CD4-positive, alpha-beta memory T cell (primary cell): Measurements from ENCODE around the gene ENPP1. TPM values are rescaled to one million over a fixed set of nuclear protein-coding genes. Genes with fewer than 3 reads are reported as not detected.

Experiments
- CTCF ChIA-PET: fragments of 350-600 bp; sonication (Branson Sonifier 250); formaldehyde crosslinking; loops from one replicate; lab custom pipeline; 2021; ENCODE audit warnings: inconsistent platforms; ENCODE audit not compliant: partially characterized antibody; lab: Charles Lee
- POLR2A ChIA-PET: fragments of 350-600 bp; sonication (Branson Sonifier 250); formaldehyde crosslinking; loops from one replicate; lab custom pipeline; 2021; ENCODE audit not compliant: partially characterized antibody; lab: Charles Lee
- DNase-seq, 5 donors: peaks; one replicate each; pipeline versions ENCODE4 v3.0.0 to v3.0.0-alpha.2; 2020 to 2022; ENCODE audit warnings: mixed read lengths in 1 of 5
- H3K27ac ChIP-seq: one replicate; pipeline ENCODE4 v1.7.0; 2013; ENCODE audit warnings: low read depth, low read length
- H3K27me3 ChIP-seq: 2 replicates; pipeline ENCODE4 v1.7.0; 2013; ENCODE audit warnings: mild to moderate bottlenecking, low read length, moderate library complexity; ENCODE audit not compliant: insufficient read depth
- H3K36me3 ChIP-seq: 2 replicates; pipeline ENCODE4 v1.7.0; 2013; ENCODE audit warnings: mild to moderate bottlenecking, low read length, moderate library complexity; ENCODE audit not compliant: insufficient read depth
- H3K4me1 ChIP-seq: 2 replicates; pipeline ENCODE4 v1.7.0; 2013; ENCODE audit warnings: mild to moderate bottlenecking, low read length, moderate library complexity; ENCODE audit not compliant: insufficient read depth
- H3K4me3 ChIP-seq, 2 donors: one replicate each; pipeline ENCODE4 v1.7.0; 2013; ENCODE audit warnings: low read length in 2 of 2, mild to moderate bottlenecking in 1 of 2
- H3K9me3 ChIP-seq, 2 donors: one replicate each; pipeline ENCODE4 v1.7.0; 2013; ENCODE audit warnings: low read length in 2 of 2, control low read depth in 1 of 2; ENCODE audit not compliant: control insufficient read depth in 1 of 2
- H3K27ac Mint-ChIP-seq, 7 donors: one replicate each; pipeline ENCODE4 v1.8.0; 2020 to 2021; ENCODE audit warnings: mixed read lengths in 7 of 7, mild to moderate bottlenecking in 6 of 7, inconsistent platforms in 3 of 7, moderate library complexity in 3 of 7
- H3K27me3 Mint-ChIP-seq, 2 donors: one replicate each; pipeline ENCODE4 v1.8.0; 2020 to 2021; ENCODE audit warnings: mixed read lengths in 2 of 2
- H3K36me3 Mint-ChIP-seq, 2 donors: one replicate each; pipeline ENCODE4 v1.8.0; 2020 to 2021; ENCODE audit warnings: mixed read lengths in 2 of 2, inconsistent platforms in 1 of 2, mild to moderate bottlenecking in 1 of 2
- H3K4me1 Mint-ChIP-seq, 4 donors: one replicate each; pipeline ENCODE4 v1.8.0; 2020 to 2021; ENCODE audit warnings: mixed read lengths in 4 of 4, mild to moderate bottlenecking in 1 of 4
- H3K4me3 Mint-ChIP-seq, 8 donors: one replicate each; pipeline ENCODE4 v1.8.0; 2020 to 2021; ENCODE audit warnings: mixed read lengths in 8 of 8, mild to moderate bottlenecking in 7 of 8, moderate library complexity in 6 of 8, inconsistent platforms in 3 of 8
- H3K9me3 Mint-ChIP-seq, 8 donors: one replicate each; pipeline ENCODE4 v1.8.0; 2020 to 2021; ENCODE audit warnings: mixed read lengths in 8 of 8, mild to moderate bottlenecking in 5 of 8, inconsistent platforms in 3 of 8, moderate library complexity in 1 of 8
- intact Hi-C: fragments of 100-400 bp; cut with micrococcal nuclease; formaldehyde crosslinking; loops from one replicate; pipeline ENCODE4 v1.15.1; 2023
- polyA plus RNA-seq, 2 donors: library from polyadenylated mRNA; unstranded; fragments of 300-500 nt; fragmentation: Illumina TruSeq; gene quantifications; one replicate each; pipeline ENCODE4 v1.2.3, GENCODE V29; 2021
- total RNA-seq, 2 experiments: library from RNA; stranded (reverse); gene quantifications; one replicate each; pipeline ENCODE4 v1.2.3, GENCODE V29; 2021

Gene ENPP1
- total and polyA plus RNA-seq, 4 experiments from 2014 or later: 0.03 to 0.52 (median 0.11) TPM; not detected in 1

- no peak for DNase-seq
- intact Hi-C loops: no loop called here
- H3K9me3 ChIP-seq: no peaks in the 10 kb centered on the region
- H3K27me3 ChIP-seq: no peaks in the 10 kb centered on the region
- no peak overlapping the region for H3K4me3 ChIP-seq
- H3K27me3 Mint-ChIP-seq: peaks cover 10 to 13% of the 10 kb centered on the region in 2 donors
- POLR2A ChIA-PET: no interaction called here
- CTCF ChIA-PET: interaction anchor here (0.5 kb wide), 1 partner anchor 1409 kb away, joined by 3 read pairs; no protein-coding TSS in a partner anchor
- no peak overlapping the region for H3K4me3 Mint-ChIP-seq
- H3K27ac Mint-ChIP-seq: no peak overlapping the region
- H3K4me1 Mint-ChIP-seq: no peaks in the 10 kb centered on the region
- H3K27ac ChIP-seq: no peak overlapping the region
- H3K9me3 Mint-ChIP-seq: no peaks in the 10 kb centered on the region
- no peaks in the 10 kb centered on the region for H3K36me3 ChIP-seq
- no peaks in the 10 kb centered on the region for H3K4me1 ChIP-seq
- H3K36me3 Mint-ChIP-seq: no peaks in the 10 kb centered on the region
Measured at GRCh38 chr6:131765081-131765803, 42.6 kb upstream of the ENPP1 start.

- Histone ChIP-seq H3K4me1 (no peaks in the 10 kb centered on the region), H3K4me3 (no peak overlapping the region), H3K27me3 (no peaks in the 10 kb centered on the region), H3K36me3 (no peaks in the 10 kb centered on the region), H3K27ac (no peak overlapping the region), H3K9me3 (no peaks in the 10 kb centered on the region)
- Mint-ChIP-seq H3K4me3 (no peak overlapping the region), H3K27me3 (peaks cover 10 to 13% of the 10 kb centered on the region in 2 donors), H3K9me3 (no peaks in the 10 kb centered on the region), H3K27ac (no peak overlapping the region), H3K4me1 (no peaks in the 10 kb centered on the region), H3K36me3 (no peaks in the 10 kb centered on the region)
- ChIA-PET CTCF (interaction anchor here (0.5 kb wide), 1 partner anchor 1409 kb away, joined by 3 read pairs; no protein-coding TSS in a partner anchor), POLR2A (no interaction called here)
- intact Hi-C loops: no loop called here
- no peak for DNase-seq
Measured at GRCh38 chr6:131765804-131766135, 42.0 kb upstream of the ENPP1 start.

- CTCF ChIA-PET: no interaction called here
- H3K27me3 Mint-ChIP-seq: peaks cover 10 to 14% of the 10 kb centered on the region in 2 donors
- Histone ChIP-seq H3K27ac (no peak overlapping the region), H3K4me3 (no peak overlapping the region), H3K4me1 (no peaks in the 10 kb centered on the region), H3K9me3 (no peaks in the 10 kb centered on the region), H3K27me3 (no peaks in the 10 kb centered on the region), H3K36me3 (no peaks in the 10 kb centered on the region)
- H3K9me3 Mint-ChIP-seq: no peaks in the 10 kb centered on the region
- no peaks in the 10 kb centered on the region for H3K36me3 Mint-ChIP-seq
- POLR2A ChIA-PET: no interaction called here
- intact Hi-C loops: no loop called here
- no peak for DNase-seq
- no peak overlapping the region for H3K27ac Mint-ChIP-seq
- no peaks in the 10 kb centered on the region for H3K4me1 Mint-ChIP-seq
- no peak overlapping the region for H3K4me3 Mint-ChIP-seq
Measured at GRCh38 chr6:131766631-131767030, 41.2 kb upstream of the ENPP1 start.

GRCh38 chr6:131768964-131769363 lies 38.9 kb upstream of the ENPP1 start:
- H3K36me3 ChIP-seq: no peaks in the 10 kb centered on the region
- no peak for DNase-seq
- POLR2A ChIA-PET: no interaction called here
- intact Hi-C loops: no loop called here
- CTCF ChIA-PET: no interaction called here
- no peaks in the 10 kb centered on the region for H3K9me3 Mint-ChIP-seq
- no peaks in the 10 kb centered on the region for H3K4me1 ChIP-seq
- H3K9me3 ChIP-seq: no peaks in the 10 kb centered on the region
- no peaks in the 10 kb centered on the region for H3K4me1 Mint-ChIP-seq
- H3K27ac ChIP-seq: no peak overlapping the region
- H3K4me3 Mint-ChIP-seq: no peak overlapping the region
- no peaks in the 10 kb centered on the region for H3K36me3 Mint-ChIP-seq
- H3K27me3 ChIP-seq: no peaks in the 10 kb centered on the region
- H3K27ac Mint-ChIP-seq: no peak overlapping the region
- peaks cover 10 to 13% of the 10 kb centered on the region in 2 donors for H3K27me3 Mint-ChIP-seq
- H3K4me3 ChIP-seq: no peak overlapping the region

GRCh38 chr6:131769385-131770141 lies 38.3 kb upstream of the ENPP1 start:
- H3K27me3 ChIP-seq: no peaks in the 10 kb centered on the region
- no peak overlapping the region for H3K27ac ChIP-seq
- no peak overlapping the region for H3K4me3 ChIP-seq
- intact Hi-C loops: no loop called here
- H3K36me3 ChIP-seq: no peaks in the 10 kb centered on the region
- no peak overlapping the region for H3K27ac Mint-ChIP-seq
- ChIA-PET POLR2A (no interaction called here), CTCF (no interaction called here)
- no peak overlapping the region for H3K4me3 Mint-ChIP-seq
- no peaks in the 10 kb centered on the region for H3K4me1 Mint-ChIP-seq
- H3K9me3 Mint-ChIP-seq: no peaks in the 10 kb centered on the region
- no peaks in the 10 kb centered on the region for H3K4me1 ChIP-seq
- no peaks in the 10 kb centered on the region for H3K36me3 Mint-ChIP-seq
- H3K27me3 Mint-ChIP-seq: peaks cover 10 to 13% of the 10 kb centered on the region in 2 donors
- no peak for DNase-seq
- no peaks in the 10 kb centered on the region for H3K9me3 ChIP-seq

- Histone ChIP-seq H3K9me3 (no peaks in the 10 kb centered on the region), H3K36me3 (no peaks in the 10 kb centered on the region), H3K27me3 (no peaks in the 10 kb centered on the region), H3K4me3 (no peak overlapping the region), H3K4me1 (no peaks in the 10 kb centered on the region), H3K27ac (no peak overlapping the region)
- intact Hi-C loops: no loop called here
- H3K4me3 Mint-ChIP-seq: no peak overlapping the region
- H3K27me3 Mint-ChIP-seq: peaks cover 11 to 14% of the 10 kb centered on the region in 2 donors
- no peaks in the 10 kb centered on the region for H3K36me3 Mint-ChIP-seq
- H3K27ac Mint-ChIP-seq: peak overlapping the region in 2 of 7 donors; percentile 24 to 33
- CTCF ChIA-PET: no interaction called here
- H3K4me1 Mint-ChIP-seq: no peaks in the 10 kb centered on the region
- H3K9me3 Mint-ChIP-seq: no peaks in the 10 kb centered on the region
- DNase-seq: no peak
- POLR2A ChIA-PET: no interaction called here
Measured at GRCh38 chr6:131770776-131771175, 37.0 kb upstream of the ENPP1 start.

- peaks cover 5 to 14% of the 10 kb centered on the region in 2 donors for H3K27me3 Mint-ChIP-seq
- no peak for DNase-seq
- H3K4me3 ChIP-seq: no peak overlapping the region
- H3K27me3 ChIP-seq: no peaks in the 10 kb centered on the region
- H3K27ac ChIP-seq: no peak overlapping the region
- no peak overlapping the region for H3K4me3 Mint-ChIP-seq
- ChIA-PET POLR2A (no interaction called here), CTCF (no interaction called here)
- H3K4me1 Mint-ChIP-seq: no peaks in the 10 kb centered on the region
- H3K27ac Mint-ChIP-seq: no peak overlapping the region
- no peaks in the 10 kb centered on the region for H3K9me3 Mint-ChIP-seq
- no peaks in the 10 kb centered on the region for H3K4me1 ChIP-seq
- intact Hi-C loops: no loop called here
- no peaks in the 10 kb centered on the region for H3K36me3 ChIP-seq
- no peaks in the 10 kb centered on the region for H3K36me3 Mint-ChIP-seq
- no peaks in the 10 kb centered on the region for H3K9me3 ChIP-seq
Measured at GRCh38 chr6:131773284-131773950, 34.4 kb upstream of the ENPP1 start.
